Spleen (tissue), 11 donors: Measurements from ENCODE around the gene IGFBP3. TPM values are rescaled to one million over a fixed set of nuclear protein-coding genes. Genes with fewer than 3 reads are reported as not detected.

ENCODE experiments used
- DNase-seq: peaks from one replicate; pipeline ENCODE4 v3.0.0-alpha.2; 2020
- H3K27ac ChIP-seq, 8 donors: fragments of 200-600 bp; sonication (generic) in 7 of 8; 1 replicate in 4 of 8; 2 replicates in 4 of 8; pipeline versions ENCODE4 v1.5.0 to v1.8.0; 2016 to 2021; ENCODE audit warnings: inconsistent platforms in 4 of 8, mild to moderate bottlenecking in 4 of 8, moderate library complexity in 1 of 8
- H3K27me3 ChIP-seq, 7 donors: fragments of 200-600 bp; sonication (generic) in 6 of 7; replicated peaks in 1 of 7; 1 replicate in 4 of 7; 2 replicates in 3 of 7; pipeline versions ENCODE4 v1.5.0 to v1.8.0; 2016 to 2021; ENCODE audit warnings: inconsistent platforms in 3 of 7, mild to moderate bottlenecking in 1 of 7
- H3K36me3 ChIP-seq, 6 donors: fragments of 200-600 bp; sonication (generic) in 5 of 6; 1 replicate in 4 of 6; 2 replicates in 2 of 6; pipeline versions ENCODE4 v1.5.0 to v1.8.0; 2016 to 2021; ENCODE audit warnings: inconsistent platforms in 2 of 6
- H3K4me1 ChIP-seq, 6 donors: fragments of 200-600 bp; sonication (generic) in 5 of 6; 1 replicate in 3 of 6; 2 replicates in 3 of 6; pipeline versions ENCODE4 v1.5.0 to v1.8.0; 2016 to 2021; ENCODE audit warnings: inconsistent platforms in 3 of 6
- H3K4me3 ChIP-seq, 8 donors: fragments of 200-600 bp; sonication (generic) in 7 of 8; 1 replicate in 4 of 8; 2 replicates in 4 of 8; pipeline versions ENCODE4 v1.5.0 to v1.8.0; 2016 to 2021; ENCODE audit warnings: inconsistent platforms in 4 of 8, mild to moderate bottlenecking in 4 of 8, moderate library complexity in 2 of 8
- H3K9me3 ChIP-seq, 8 donors: fragments of 200-600 bp; sonication (generic) in 7 of 8; 1 replicate in 4 of 8; 2 replicates in 4 of 8; pipeline versions ENCODE4 v1.5.0 to v1.8.0; 2016 to 2021; ENCODE audit warnings: inconsistent platforms in 4 of 8
- CTCF ChIP-seq, 11 experiments: fragments of 200-600 bp in 7 of 11; fragments of 450-650 bp in 4 of 11; sonication (generic) in 4 of 11; IDR thresholded peaks in 8 of 11; conservative IDR thresholded peaks in 3 of 11; 1 replicate in 7 of 11; 2 replicates in 4 of 11; pipeline versions ENCODE4 v1.4.0 to v1.8.0; 2016 to 2021; ENCODE audit warnings: antibody characterized with exemption in 11 of 11, inconsistent platforms in 4 of 11, mild to moderate bottlenecking in 1 of 11
- POLR2A ChIP-seq, 3 donors: fragments of 450-650 bp; IDR thresholded peaks; one replicate each; pipeline ENCODE4 v1.5.1; 2017; ENCODE audit warnings: antibody characterized with exemption in 3 of 3, mild to moderate bottlenecking in 1 of 3
- POLR2AphosphoS5 ChIP-seq, 3 donors: sonication (generic); formaldehyde crosslinking; IDR thresholded peaks; one replicate each; pipeline ENCODE4 v1.5.1; 2017; ENCODE audit warnings: antibody characterized with exemption in 3 of 3
- WGBS, 5 donors: extraction: QIAGEN DNeasy Blood & Tissue Kit in 3 of 5; methylation state at CpG; one replicate each; pipeline versions ENCODE4 v1.1.5 to v1.1.7; 2013 to 2018; 5-methylcytosine and 5-hydroxymethylcytosine counted together
- intact Hi-C: fragments of 100-400 bp; cut with DNase I; formaldehyde crosslinking; loops from one replicate; pipeline ENCODE4 v1.15.0; 2023; ENCODE audit warnings: low total_unique reads
- polyA plus RNA-seq, 3 donors: library from polyadenylated mRNA; stranded (reverse); fragments of 200-250 nt; gene quantifications; one replicate each; pipeline ENCODE4 v1.2.1, GENCODE V29; 2013
- total RNA-seq, 7 donors: library from RNA; depleted of rRNA in 3 of 7; stranded (reverse); fragments of >200 nt in 3 of 7; fragmentation: NEBNext Ultra II Directional in 4 of 7; extraction: Animal tissue kit (Norgen Biotek cat#: 25700) in 4 of 7; gene quantifications; one replicate each; pipeline versions ENCODE4 v1.1.0 to v1.2.1, GENCODE V29; 2016 to 2021
- donor health status: healthy with polysubstance abuse.
- donor health status: DM: no; HTN: no; CAD: no; lungs with moderate emphysema.
- donor health status: DM: no; HTN: no; CAD: no.
- donor health status: Bipolar disorder and iron deficiency.
- donor health status: healthy.
- donor health status: DM: no; HTN: no; CAD: no.
- donor health status: DM: yes; HTN: yes; CAD: no.

IGFBP3 gene
- total and polyA plus RNA-seq, 10 donors, result 27.2 to 165 (median 79.8) TPM

GRCh38 chr7:45937301-45937700, 16.2 kb upstream of the IGFBP3 start:
- intact Hi-C loops, result no loop called here
- no peaks in the 10 kb centered on the region for H3K4me1 ChIP-seq
- WGBS, 5 donors, result 50 to 67% (median 59%) methylated on average over 2 to 6 of the region's 6 CpGs

GRCh38 chr7:45930967-45931366, 9.9 kb upstream of the IGFBP3 start:
- peaks cover 0 to 4% (median 0%) of the 10 kb centered on the region in 7 donors for H3K27me3 ChIP-seq
- TF ChIP-seq POLR2AphosphoS5 (IDR thresholded peaks at IDR 0.05), result no peak
- no peak for TF ChIP-seq POLR2A (IDR thresholded peaks at IDR 0.05)
- TF ChIP-seq CTCF (IDR thresholded peaks at IDR 0.05 in 8 of 11, conservative IDR thresholded peaks at IDR 0.05 in 3 of 11), result no peak

More at GRCh38 chr7:45937301-45937700, 16.2 kb upstream of the IGFBP3 start:
- TF ChIP-seq POLR2AphosphoS5 (IDR thresholded peaks at IDR 0.05), result no peak
- no peak for TF ChIP-seq CTCF (IDR thresholded peaks at IDR 0.05 in 8 of 11, conservative IDR thresholded peaks at IDR 0.05 in 3 of 11)
- TF ChIP-seq POLR2A (IDR thresholded peaks at IDR 0.05), result no peak
- Histone ChIP-seq H3K36me3 (no peaks in the 10 kb centered on the region), H3K27me3 (peaks cover 0 to 4% (median 0%) of the 10 kb centered on the region in 7 donors), H3K9me3 (peaks cover 0 to 9% (median 0%) of the 10 kb centered on the region in 8 donors), H3K27ac (no peak overlapping the region), H3K4me3 (no peak overlapping the region)
- no peak for DNase-seq

GRCh38 chr7:45927721-45928120, 6.6 kb upstream of the IGFBP3 start:
- peaks cover 0 to 22% (median 0%) of the 10 kb centered on the region in 7 donors for H3K27me3 ChIP-seq
- WGBS, 5 donors, result 74 to 82% (median 77%) methylated on average over 3 of the region's 3 CpGs
- peaks cover 0 to 10% (median 6%) of the 10 kb centered on the region in 6 donors for H3K4me1 ChIP-seq
- DNase-seq, result no peak
- H3K4me3 ChIP-seq, result no peak overlapping the region
- intact Hi-C loops, result loop anchor here (10.0 kb wide), 1 partner anchor 1247 kb away; no protein-coding TSS in a partner anchor
- no peak overlapping the region for H3K27ac ChIP-seq
- no peaks in the 10 kb centered on the region for H3K36me3 ChIP-seq
- TF ChIP-seq CTCF (IDR thresholded peaks at IDR 0.05 in 8 of 11, conservative IDR thresholded peaks at IDR 0.05 in 3 of 11) (no peak), POLR2AphosphoS5 (IDR thresholded peaks at IDR 0.05) (no peak), POLR2A (IDR thresholded peaks at IDR 0.05) (no peak)
- no peaks in the 10 kb centered on the region for H3K9me3 ChIP-seq

More at GRCh38 chr7:45930967-45931366, 9.9 kb upstream of the IGFBP3 start:
- intact Hi-C loops, result no loop called here
- no peak for DNase-seq
- no peaks in the 10 kb centered on the region for H3K4me1 ChIP-seq
- no peaks in the 10 kb centered on the region for H3K9me3 ChIP-seq
- no peak overlapping the region for H3K27ac ChIP-seq
- H3K36me3 ChIP-seq, result no peaks in the 10 kb centered on the region
- no peak overlapping the region for H3K4me3 ChIP-seq

- intact Hi-C loops, result loop anchor here (5.0 to 10.0 kb wide), 3 partner anchors 428 to 1251 kb away; no protein-coding TSS in a partner anchor
- no peak for DNase-seq
- H3K27ac ChIP-seq, result no peak overlapping the region
- H3K36me3 ChIP-seq, result no peaks in the 10 kb centered on the region
- 62 to 78% (median 66%) methylated on average over 5 of the region's 5 CpGs for WGBS, 5 donors
- H3K9me3 ChIP-seq, result no peaks in the 10 kb centered on the region
- H3K4me3 ChIP-seq, result no peak overlapping the region
- peaks cover 5 to 44% (median 34%) of the 10 kb centered on the region in 6 donors for H3K4me1 ChIP-seq
- TF ChIP-seq CTCF (IDR thresholded peaks at IDR 0.05 in 8 of 11, conservative IDR thresholded peaks at IDR 0.05 in 3 of 11), result no peak
- TF ChIP-seq POLR2A (IDR thresholded peaks at IDR 0.05), result no peak
- no peak for TF ChIP-seq POLR2AphosphoS5 (IDR thresholded peaks at IDR 0.05)
- H3K27me3 ChIP-seq, result peaks cover 0 to 57% (median 29%) of the 10 kb centered on the region in 7 donors
These were observed 3.2 kb upstream of the IGFBP3 start for GRCh38 chr7:45924283-45924682.
